H1 (cell line): ENCODE results near the gene SLFN12. TPM values are rescaled to one million over a fixed set of nuclear protein-coding genes. Genes with fewer than 3 reads are reported as not detected.
"Not testable (repeated sequence)": the region's sequence is repeated elsewhere in the genome, so short reads cannot be mapped to it uniquely, and the experiment has no call there.

Experiments
- CTCF ChIA-PET: fragments of 300-600 bp; sonication (Branson Sonifier 250); formaldehyde crosslinking; loops from one replicate; lab custom pipeline; 2021; ENCODE audit not compliant: partially characterized antibody; lab: Charles Lee
- POLR2A ChIA-PET: fragments of 300-600 bp; sonication (Branson Sonifier 250); formaldehyde crosslinking; loops from one replicate; lab custom pipeline; 2021; ENCODE audit warnings: inconsistent platforms; ENCODE audit not compliant: partially characterized antibody; lab: Charles Lee
- DNase-seq, 2 experiments: peaks; one replicate each; pipeline versions ENCODE4 v3.0.0 to v3.0.0-alpha.2; 2010 to 2022; ENCODE audit warnings: low spot score in 2 of 2, low read depth in 1 of 2, mixed read lengths in 1 of 2
- FAIRE-seq: peaks from 2 replicates; lab custom pipeline; 2011; peaks lifted over from hg19 to GRCh38; lab: Jason Lieb, UNC
- H2AFZ ChIP-seq: 2 replicates; pipeline ENCODE4 v1.8.1; 2012; ENCODE audit warnings: low read length, inconsistent platforms
- H2AK5ac ChIP-seq: 2 replicates; pipeline ENCODE4 v1.6.1; 2013; ENCODE audit warnings: low read depth, low read length
- H2BK120ac ChIP-seq: replicated peaks from 2 replicates; pipeline ENCODE3; 2013; ENCODE audit warnings: low read depth, low read length, inconsistent platforms
- H2BK12ac ChIP-seq: 2 replicates; pipeline ENCODE4 v1.6.1; 2013; ENCODE audit warnings: low read depth, low read length
- H2BK15ac ChIP-seq: 2 replicates; pipeline ENCODE4 v1.6.1; 2013; ENCODE audit warnings: low read length
- H2BK20ac ChIP-seq: 2 replicates; pipeline ENCODE4 v1.6.1; 2013; ENCODE audit warnings: low read length
- H2BK5ac ChIP-seq: 2 replicates; pipeline ENCODE4 v1.6.1; 2013; ENCODE audit warnings: low read depth, low read length
- H3K14ac ChIP-seq: 2 replicates; pipeline ENCODE4 v1.6.1; 2013; ENCODE audit warnings: inconsistent platforms; ENCODE audit not compliant: insufficient read length
- H3K18ac ChIP-seq: 2 replicates; pipeline ENCODE4 v1.6.1; 2013; ENCODE audit warnings: low read length; ENCODE audit errors: extremely low read depth
- H3K23ac ChIP-seq: 2 replicates; pipeline ENCODE4 v1.6.1; 2013; ENCODE audit warnings: inconsistent platforms; ENCODE audit not compliant: insufficient read length
- H3K23me2 ChIP-seq: 2 replicates; pipeline ENCODE4 v1.6.1; 2013; ENCODE audit warnings: low read depth, low read length
- H3K27ac ChIP-seq: 2 replicates; pipeline ENCODE4 v1.6.1; 2011; ENCODE audit warnings: low read depth, low read length, inconsistent platforms
- H3K27me3 ChIP-seq, 4 experiments: replicated peaks in 1 of 4; 1 replicate in 1 of 4; 2 replicates in 3 of 4; pipeline versions ENCODE4 v1.6.1 to v1.8.1; 2011 to 2013; ENCODE audit warnings: low read length in 3 of 4, mild to moderate bottlenecking in 3 of 4, inconsistent platforms in 2 of 4, mixed read lengths in 2 of 4, moderate library complexity in 1 of 4; ENCODE audit not compliant: control insufficient read depth in 3 of 4, insufficient read depth in 3 of 4; ENCODE audit errors: extremely low read depth in 1 of 4
- H3K36me3 ChIP-seq, 4 experiments: 2 replicates each; pipeline versions ENCODE4 v1.6.1 to v1.8.1; 2011 to 2013; ENCODE audit warnings: mild to moderate bottlenecking in 4 of 4, low read length in 3 of 4, moderate library complexity in 2 of 4, control low read depth in 1 of 4, inconsistent platforms in 1 of 4; ENCODE audit not compliant: insufficient read depth in 4 of 4, control insufficient read depth in 2 of 4
- H3K4ac ChIP-seq: replicated peaks from 2 replicates; pipeline ENCODE3; 2013; ENCODE audit warnings: low read length, low read depth, mixed read lengths, inconsistent platforms; ENCODE audit not compliant: insufficient read length
- H3K4me1 ChIP-seq, 4 experiments: replicated peaks in 1 of 4; 1 replicate in 1 of 4; 2 replicates in 3 of 4; pipeline versions ENCODE4 v1.6.1 to v1.8.1; 2011 to 2013; ENCODE audit warnings: low read length in 3 of 4, inconsistent platforms in 2 of 4, mixed read lengths in 1 of 4; ENCODE audit not compliant: insufficient read depth in 4 of 4, control insufficient read depth in 3 of 4
- H3K4me2 ChIP-seq, 2 experiments: 2 replicates each; pipeline versions ENCODE4 v1.6.1 to v1.8.1; 2011 to 2013; ENCODE audit warnings: low read depth in 2 of 2, low read length in 2 of 2, control low read depth in 1 of 2, inconsistent platforms in 1 of 2, mild to moderate bottlenecking in 1 of 2; ENCODE audit not compliant: insufficient read depth in 1 of 2
- H3K4me3 ChIP-seq, 4 experiments: fragments of 200-600, 300-600 bp in 1 of 4; sonication (generic), shearing (Covaris generic), sonication (Bioruptor Twin) in 1 of 4; 2 replicates each; pipeline versions ENCODE4 v1.5.1 to v1.8.1; 2011 to 2016; ENCODE audit warnings: low read length in 4 of 4, low read depth in 3 of 4, control low read depth in 2 of 4, inconsistent platforms in 2 of 4, mild to moderate bottlenecking in 2 of 4, mixed read lengths in 1 of 4, moderate library complexity in 1 of 4; ENCODE audit not compliant: insufficient read depth in 2 of 4; ENCODE audit errors: extremely low read depth in 1 of 4
- H3K56ac ChIP-seq: replicated peaks from 2 replicates; pipeline ENCODE3; 2013; ENCODE audit warnings: low read depth, mild to moderate bottlenecking, mixed read lengths, low read length, inconsistent platforms; ENCODE audit not compliant: insufficient read length
- H3K79me1 ChIP-seq: 2 replicates; pipeline ENCODE4 v1.6.1; 2013; ENCODE audit warnings: low read depth, low read length, control low read depth
- H3K79me2 ChIP-seq, 2 experiments: 2 replicates each; pipeline versions ENCODE4 v1.6.1 to v1.8.1; 2012 to 2013; ENCODE audit warnings: low read length in 2 of 2, mild to moderate bottlenecking in 2 of 2, inconsistent platforms in 1 of 2; ENCODE audit not compliant: insufficient read depth in 2 of 2, control insufficient read depth in 1 of 2
- H3K9ac ChIP-seq, 4 experiments: replicated peaks in 1 of 4; 1 replicate in 1 of 4; 2 replicates in 3 of 4; pipeline versions ENCODE4 v1.6.1 to v1.8.1; 2011 to 2013; ENCODE audit warnings: low read depth in 3 of 4, low read length in 3 of 4, control low read depth in 2 of 4, mild to moderate bottlenecking in 2 of 4, moderate library complexity in 2 of 4, inconsistent platforms in 1 of 4; ENCODE audit errors: extremely low read depth in 1 of 4
- H3K9me3 ChIP-seq, 2 experiments: 2 replicates each; pipeline versions ENCODE4 v1.6.1 to v1.8.1; 2012 to 2013; ENCODE audit warnings: mild to moderate bottlenecking in 2 of 2, moderate library complexity in 2 of 2, control low read depth in 1 of 2, inconsistent platforms in 1 of 2, low read depth in 1 of 2, low read length in 1 of 2, mixed read lengths in 1 of 2; ENCODE audit not compliant: insufficient read depth in 2 of 2
- H4K20me1 ChIP-seq, 2 experiments: replicated peaks in 1 of 2; 2 replicates each; pipeline versions ENCODE3 to v1.8.1; 2011 to 2013; ENCODE audit warnings: inconsistent platforms in 2 of 2, low read length in 2 of 2, mild to moderate bottlenecking in 1 of 2; ENCODE audit not compliant: insufficient read depth in 2 of 2, control insufficient read depth in 1 of 2
- H4K5ac ChIP-seq: 2 replicates; pipeline ENCODE4 v1.6.1; 2013; ENCODE audit warnings: low read length, low read depth, mixed read lengths, inconsistent platforms; ENCODE audit not compliant: insufficient read length
- H4K8ac ChIP-seq: 2 replicates; pipeline ENCODE4 v1.8.0; 2013; ENCODE audit warnings: mild to moderate bottlenecking, moderate library complexity, low read length, inconsistent platforms; ENCODE audit not compliant: insufficient read depth; ENCODE audit errors: extremely low read depth
- H4K91ac ChIP-seq: replicated peaks from 2 replicates; pipeline ENCODE3; 2013; ENCODE audit warnings: low read length, mixed read lengths, inconsistent platforms; ENCODE audit not compliant: insufficient read length
- CHD1 ChIP-seq: IDR thresholded peaks from 2 replicates; pipeline ENCODE4 v1.6.1; 2012; ENCODE audit warnings: low read depth, low read length, improper control_type of control experiment
- SIRT6 ChIP-seq: IDR thresholded peaks from one replicate; pipeline ENCODE4 v1.7.1; 2012; ENCODE audit warnings: low read length, inconsistent platforms
- WGBS, 2 experiments: shearing (Covaris generic) in 1 of 2; methylation state at CpG; one replicate each; pipeline versions ENCODE4 v1.1.6 to v1.1.7; 2013 to 2015; ENCODE audit warnings: low lambda C conversion rate in 2 of 2, mixed read lengths in 2 of 2, inconsistent platforms in 1 of 2, low coverage in 1 of 2, missing lambda C conversion rate in 1 of 2; ENCODE audit not compliant: insufficient replicate concordance in 2 of 2, insufficient coverage in 1 of 2, insufficient read length in 1 of 2; ENCODE audit errors: extremely low coverage in 1 of 2, missing lambda C conversion rate in 1 of 2; 5-methylcytosine and 5-hydroxymethylcytosine counted together
- polyA plus RNA-seq, 7 experiments: library from polyadenylated mRNA; depleted of rRNA in 3 of 7; stranded (reverse) in 5 of 7; unstranded in 2 of 7; fragments of >200 nt in 5 of 7; fragments of 200-250 nt in 2 of 7; gene quantifications; 1 replicate in 5 of 7; 2 replicates in 1 of 7; 4 replicates in 1 of 7; pipeline versions ENCODE4 v1.2.1 to v1.2.3, GENCODE V29; 2011 to 2013; ENCODE audit warnings: missing spikeins in 2 of 7, mixed read lengths in 2 of 7
- total RNA-seq: library from RNA; stranded (reverse); fragmentation: NEBNext Ultra II Directional; extraction: Animal tissue kit (Norgen Biotek cat#: 25700); gene quantifications from 2 replicates; pipeline ENCODE4 v1.2.1, GENCODE V29; 2021
- TF ChIP-seq, protein P1 (sequence below): IDR thresholded peaks from 2 replicates; pipeline ENCODE4 v1.6.1; 2011; ENCODE audit warnings: low read length, improper control_type of control experiment

Gene SLFN12
- total and polyA plus RNA-seq, 2 of the 8 experiments (the other 6 are each of a cell fraction or from before 2014, with no cell fraction given): 1.6 to 10.7 TPM

DNA sequence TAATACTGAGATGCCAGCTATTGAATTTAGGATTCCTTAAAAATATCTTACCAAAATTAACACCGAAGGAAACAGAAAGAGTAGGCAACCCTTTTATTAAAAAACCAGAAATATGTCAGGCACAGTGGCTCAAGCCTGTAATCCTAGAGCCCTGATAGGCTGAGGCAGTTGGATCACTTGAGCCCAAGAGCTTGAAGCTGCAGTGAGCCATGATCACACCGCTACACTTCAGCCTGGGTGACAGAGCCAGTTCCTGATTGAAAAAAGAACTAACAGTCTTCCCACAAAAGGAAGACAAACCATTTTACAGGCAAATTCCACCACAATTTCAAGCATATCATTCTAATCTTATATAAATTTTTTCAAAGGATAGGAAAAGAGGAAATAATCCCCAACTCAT lies 15.6 kb downstream of the SLFN12 start (continued):
- TF ChIP-seq, protein P1, sequence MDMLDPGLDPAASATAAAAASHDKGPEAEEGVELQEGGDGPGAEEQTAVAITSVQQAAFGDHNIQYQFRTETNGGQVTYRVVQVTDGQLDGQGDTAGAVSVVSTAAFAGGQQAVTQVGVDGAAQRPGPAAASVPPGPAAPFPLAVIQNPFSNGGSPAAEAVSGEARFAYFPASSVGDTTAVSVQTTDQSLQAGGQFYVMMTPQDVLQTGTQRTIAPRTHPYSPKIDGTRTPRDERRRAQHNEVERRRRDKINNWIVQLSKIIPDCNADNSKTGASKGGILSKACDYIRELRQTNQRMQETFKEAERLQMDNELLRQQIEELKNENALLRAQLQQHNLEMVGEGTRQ: no peak
- TF ChIP-seq CHD1: no peak
- TF ChIP-seq SIRT6: no peak

DNA sequence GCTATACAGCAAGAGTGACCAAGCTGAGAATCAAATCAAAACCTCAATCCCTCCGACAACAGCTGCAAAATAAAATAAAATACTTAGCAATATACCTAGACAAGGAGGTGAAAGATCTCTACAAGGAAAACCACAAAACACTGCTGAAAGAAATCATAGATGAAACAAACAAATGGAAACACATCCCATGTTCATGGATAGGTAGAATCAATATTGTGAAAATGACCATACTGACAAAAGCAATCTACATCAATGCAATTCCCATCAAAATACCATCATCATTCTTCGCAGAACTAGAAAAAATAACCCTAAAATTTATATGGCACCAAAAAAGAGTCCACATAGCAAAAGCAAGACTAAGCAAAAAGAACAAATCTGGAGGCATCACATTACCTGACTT lies 17.6 kb downstream of the SLFN12 start:
- H3K27ac ChIP-seq, H3K56ac ChIP-seq, H3K4me3 ChIP-seq, H2BK120ac ChIP-seq, H2AFZ ChIP-seq, H4K5ac ChIP-seq, H3K4me2 ChIP-seq, H4K20me1 ChIP-seq, DNase-seq, H3K14ac ChIP-seq, H2BK12ac ChIP-seq, H4K8ac ChIP-seq, H2AK5ac ChIP-seq, H3K9me3 ChIP-seq, H4K91ac ChIP-seq, H3K4me1 ChIP-seq, H3K18ac ChIP-seq, H3K27me3 ChIP-seq, H3K23me2 ChIP-seq, H3K4ac ChIP-seq, FAIRE-seq, H3K79me2 ChIP-seq, H3K23ac ChIP-seq, H2BK5ac ChIP-seq, H2BK15ac ChIP-seq, H3K36me3 ChIP-seq, POLR2A ChIA-PET, H2BK20ac ChIP-seq, H3K79me1 ChIP-seq, H3K9ac ChIP-seq: not testable (repeated sequence)
- CTCF ChIA-PET: interaction anchor here (1.3 kb wide), 1 partner anchor 13 kb away, joined by 4 read pairs; no protein-coding TSS in a partner anchor
- 92% methylated on average over 2 of the region's 2 CpGs; no CpG with 5 or more reads in 1 of the 2 experiments for WGBS, 2 experiments
